ENCODE data around the gene TENM4.

The TENM4 gene

GRCh38 chr11:79383874-79384273, 57.0 kb downstream of the TENM4 start:
- no peak for TF ChIP-seq CTCF (IDR thresholded peaks at IDR 0.05)
- Mint-ChIP-seq H3K4me3 (no peak overlapping the region), H3K27ac (no peak overlapping the region), H3K9me3 (no peaks in the 10 kb centered on the region), H3K27me3 (ENCODE audit: low read depth, poor library complexity) (peaks cover 4% of the 10 kb centered on the region), H3K4me1 (peaks cover 12% of the 10 kb centered on the region), H3K36me3 (ENCODE audit: low read depth) (peaks cover 5% of the 10 kb centered on the region)
- no peak for DNase-seq

- H3K4me3 Mint-ChIP-seq, result no peak overlapping the region
- peaks cover 3% of the 10 kb centered on the region for H3K27me3 Mint-ChIP-seq (ENCODE audit: low read depth, poor library complexity)
- DNase-seq, result no peak
- peak overlapping the region; percentile 79 for H3K27ac Mint-ChIP-seq
- TF ChIP-seq CTCF (IDR thresholded peaks at IDR 0.05), result no peak
- H3K36me3 Mint-ChIP-seq (ENCODE audit: low read depth), result peaks cover 11% of the 10 kb centered on the region
- peaks cover 12% of the 10 kb centered on the region for H3K4me1 Mint-ChIP-seq
- peaks cover 2% of the 10 kb centered on the region for H3K9me3 Mint-ChIP-seq
These were observed 58.4 kb downstream of the TENM4 start for GRCh38 chr11:79382301-79383050.

GRCh38 chr11:79381036-79381435, 59.8 kb downstream of the TENM4 start:
- no peak for TF ChIP-seq CTCF (IDR thresholded peaks at IDR 0.05)
- Mint-ChIP-seq H3K4me1 (peaks cover 12% of the 10 kb centered on the region), H3K27ac (no peak overlapping the region), H3K9me3 (peaks cover 8% of the 10 kb centered on the region), H3K27me3 (ENCODE audit: low read depth, poor library complexity) (peaks cover 9% of the 10 kb centered on the region), H3K4me3 (no peak overlapping the region), H3K36me3 (ENCODE audit: low read depth) (peaks cover 20% of the 10 kb centered on the region)
- DNase-seq, result no peak

- Mint-ChIP-seq H3K9me3 (peaks cover 8% of the 10 kb centered on the region), H3K36me3 (ENCODE audit: low read depth) (peaks cover 20% of the 10 kb centered on the region), H3K27me3 (ENCODE audit: low read depth, poor library complexity) (peaks cover 9% of the 10 kb centered on the region), H3K4me1 (peaks cover 17% of the 10 kb centered on the region), H3K27ac (no peak overlapping the region), H3K4me3 (no peak overlapping the region)
- no peak for TF ChIP-seq CTCF (IDR thresholded peaks at IDR 0.05)
- no peak for DNase-seq
These were observed 63.4 kb downstream of the TENM4 start for GRCh38 chr11:79377406-79377805.

- H3K4me3 Mint-ChIP-seq, result no peak overlapping the region
- peaks cover 13% of the 10 kb centered on the region for H3K27me3 Mint-ChIP-seq (ENCODE audit: low read depth, poor library complexity)
- no peak for DNase-seq
- H3K27ac Mint-ChIP-seq, result no peak overlapping the region
- peaks cover 22% of the 10 kb centered on the region for H3K4me1 Mint-ChIP-seq
- peaks cover 20% of the 10 kb centered on the region for H3K36me3 Mint-ChIP-seq (ENCODE audit: low read depth)
- peaks cover 8% of the 10 kb centered on the region for H3K9me3 Mint-ChIP-seq
- no peak for TF ChIP-seq CTCF (IDR thresholded peaks at IDR 0.05)
These were observed 64.8 kb downstream of the TENM4 start for GRCh38 chr11:79375818-79376550.

All from nephron progenitor cell (in vitro differentiated cells).